ENCODE data around the gene IPO5.
"Not testable (repeated sequence)": the region's sequence is repeated elsewhere in the genome, so short reads cannot be mapped to it uniquely, and the experiment has no call there.

The IPO5 gene

GRCh38 chr13:97948041-97948440, 5.4 kb upstream of the IPO5 start:
- H3K27ac ChIP-seq (ENCODE audit: low read depth in 2 of 2, low read length in 2 of 2) = no peak overlapping the region
- H3K4me1 ChIP-seq (ENCODE audit: control insufficient read depth in 2 of 2, insufficient read depth in 2 of 2, low read length in 2 of 2) = no peaks in the 10 kb centered on the region
- H3K36me3 ChIP-seq (ENCODE audit: control insufficient read depth in 2 of 2, insufficient read depth in 2 of 2, low read length in 2 of 2) = no peaks in the 10 kb centered on the region
- no peak overlapping the region for H3K9ac ChIP-seq (ENCODE audit: low read depth in 1 of 2, low read length in 2 of 2)
- H3K9me3 ChIP-seq (ENCODE audit: control insufficient read depth in 2 of 2, low read length in 2 of 2) = no peaks in the 10 kb centered on the region
- no peak overlapping the region for H3K4me3 ChIP-seq (ENCODE audit: low read length in 2 of 2)
- no peaks in the 10 kb centered on the region for H3K27me3 ChIP-seq (ENCODE audit: control insufficient read depth in 2 of 2, insufficient read depth in 2 of 2, low read length in 2 of 2)

- H3K36me3 ChIP-seq (ENCODE audit: control insufficient read depth in 2 of 2, insufficient read depth in 2 of 2, low read length in 2 of 2); H3K4me3 ChIP-seq (ENCODE audit: low read length in 2 of 2); H3K9me3 ChIP-seq (ENCODE audit: control insufficient read depth in 2 of 2, low read length in 2 of 2); H3K4me1 ChIP-seq (ENCODE audit: control insufficient read depth in 2 of 2, insufficient read depth in 2 of 2, low read length in 2 of 2); H3K9ac ChIP-seq (ENCODE audit: low read depth in 1 of 2, low read length in 2 of 2); H3K27ac ChIP-seq (ENCODE audit: low read depth in 2 of 2, low read length in 2 of 2); H3K27me3 ChIP-seq (ENCODE audit: control insufficient read depth in 2 of 2, insufficient read depth in 2 of 2, low read length in 2 of 2): not testable (repeated sequence)
Observed at GRCh38 chr13:97949316-97949715, 4.2 kb upstream of the IPO5 start.

GRCh38 chr13:97951376-97951775, 2.1 kb upstream of the IPO5 start:
- no peak overlapping the region for H3K9ac ChIP-seq (ENCODE audit: low read depth in 1 of 2, low read length in 2 of 2)
- no peaks in the 10 kb centered on the region for H3K4me1 ChIP-seq (ENCODE audit: control insufficient read depth in 2 of 2, insufficient read depth in 2 of 2, low read length in 2 of 2)
- no peaks in the 10 kb centered on the region for H3K9me3 ChIP-seq (ENCODE audit: control insufficient read depth in 2 of 2, low read length in 2 of 2)
- H3K27ac ChIP-seq (ENCODE audit: low read depth in 2 of 2, low read length in 2 of 2) = no peak overlapping the region
- H3K4me3 ChIP-seq (ENCODE audit: low read length in 2 of 2) = no peak overlapping the region
- H3K27me3 ChIP-seq (ENCODE audit: control insufficient read depth in 2 of 2, insufficient read depth in 2 of 2, low read length in 2 of 2) = no peaks in the 10 kb centered on the region
- no peaks in the 10 kb centered on the region for H3K36me3 ChIP-seq (ENCODE audit: control insufficient read depth in 2 of 2, insufficient read depth in 2 of 2, low read length in 2 of 2)

GRCh38 chr13:97952831-97953230, 644 bp upstream of the IPO5 start:
- H3K4me3 ChIP-seq (ENCODE audit: low read length in 2 of 2); H3K27ac ChIP-seq (ENCODE audit: low read depth in 2 of 2, low read length in 2 of 2); H3K4me1 ChIP-seq (ENCODE audit: control insufficient read depth in 2 of 2, insufficient read depth in 2 of 2, low read length in 2 of 2); H3K36me3 ChIP-seq (ENCODE audit: control insufficient read depth in 2 of 2, insufficient read depth in 2 of 2, low read length in 2 of 2); H3K9me3 ChIP-seq (ENCODE audit: control insufficient read depth in 2 of 2, low read length in 2 of 2); H3K27me3 ChIP-seq (ENCODE audit: control insufficient read depth in 2 of 2, insufficient read depth in 2 of 2, low read length in 2 of 2); H3K9ac ChIP-seq (ENCODE audit: low read depth in 1 of 2, low read length in 2 of 2): not testable (repeated sequence)

- Histone ChIP-seq H3K27me3 (ENCODE audit: control insufficient read depth in 2 of 2, insufficient read depth in 2 of 2, low read length in 2 of 2) (no peaks in the 10 kb centered on the region), H3K9me3 (ENCODE audit: control insufficient read depth in 2 of 2, low read length in 2 of 2) (no peaks in the 10 kb centered on the region), H3K9ac (ENCODE audit: low read depth in 1 of 2, low read length in 2 of 2) (no peak overlapping the region), H3K4me1 (ENCODE audit: control insufficient read depth in 2 of 2, insufficient read depth in 2 of 2, low read length in 2 of 2) (no peaks in the 10 kb centered on the region), H3K4me3 (ENCODE audit: low read length in 2 of 2) (no peak overlapping the region), H3K27ac (ENCODE audit: low read depth in 2 of 2, low read length in 2 of 2) (no peak overlapping the region), H3K36me3 (ENCODE audit: control insufficient read depth in 2 of 2, insufficient read depth in 2 of 2, low read length in 2 of 2) (no peaks in the 10 kb centered on the region)
Observed at GRCh38 chr13:97961340-97961739, 7.9 kb downstream of the IPO5 start.

GRCh38 chr13:97962887-97963286, 9.4 kb downstream of the IPO5 start:
- Histone ChIP-seq H3K9ac (ENCODE audit: low read depth in 1 of 2, low read length in 2 of 2) (no peak overlapping the region), H3K4me3 (ENCODE audit: low read length in 2 of 2) (no peak overlapping the region), H3K27ac (ENCODE audit: low read depth in 2 of 2, low read length in 2 of 2) (no peak overlapping the region), H3K36me3 (ENCODE audit: control insufficient read depth in 2 of 2, insufficient read depth in 2 of 2, low read length in 2 of 2) (no peaks in the 10 kb centered on the region), H3K9me3 (ENCODE audit: control insufficient read depth in 2 of 2, low read length in 2 of 2) (no peaks in the 10 kb centered on the region), H3K4me1 (ENCODE audit: control insufficient read depth in 2 of 2, insufficient read depth in 2 of 2, low read length in 2 of 2) (no peaks in the 10 kb centered on the region), H3K27me3 (ENCODE audit: control insufficient read depth in 2 of 2, insufficient read depth in 2 of 2, low read length in 2 of 2) (no peaks in the 10 kb centered on the region)

- Histone ChIP-seq H3K4me1 (ENCODE audit: control insufficient read depth in 2 of 2, insufficient read depth in 2 of 2, low read length in 2 of 2) (no peaks in the 10 kb centered on the region), H3K36me3 (ENCODE audit: control insufficient read depth in 2 of 2, insufficient read depth in 2 of 2, low read length in 2 of 2) (no peaks in the 10 kb centered on the region), H3K27ac (ENCODE audit: low read depth in 2 of 2, low read length in 2 of 2) (no peak overlapping the region), H3K4me3 (ENCODE audit: low read length in 2 of 2) (no peak overlapping the region), H3K9me3 (ENCODE audit: control insufficient read depth in 2 of 2, low read length in 2 of 2) (no peaks in the 10 kb centered on the region), H3K9ac (ENCODE audit: low read depth in 1 of 2, low read length in 2 of 2) (no peak overlapping the region), H3K27me3 (ENCODE audit: control insufficient read depth in 2 of 2, insufficient read depth in 2 of 2, low read length in 2 of 2) (no peaks in the 10 kb centered on the region)
Observed at GRCh38 chr13:97967226-97967625, 13.8 kb downstream of the IPO5 start.

- Histone ChIP-seq H3K36me3 (ENCODE audit: control insufficient read depth in 2 of 2, insufficient read depth in 2 of 2, low read length in 2 of 2) (no peaks in the 10 kb centered on the region), H3K27ac (ENCODE audit: low read depth in 2 of 2, low read length in 2 of 2) (no peak overlapping the region), H3K9me3 (ENCODE audit: control insufficient read depth in 2 of 2, low read length in 2 of 2) (no peaks in the 10 kb centered on the region), H3K4me3 (ENCODE audit: low read length in 2 of 2) (no peak overlapping the region), H3K27me3 (ENCODE audit: control insufficient read depth in 2 of 2, insufficient read depth in 2 of 2, low read length in 2 of 2) (no peaks in the 10 kb centered on the region), H3K4me1 (ENCODE audit: control insufficient read depth in 2 of 2, insufficient read depth in 2 of 2, low read length in 2 of 2) (no peaks in the 10 kb centered on the region), H3K9ac (ENCODE audit: low read depth in 1 of 2, low read length in 2 of 2) (no peak overlapping the region)
Observed at GRCh38 chr13:97967948-97968347, 14.5 kb downstream of the IPO5 start.

GRCh38 chr13:97971519-97971918, 18.0 kb downstream of the IPO5 start:
- no peaks in the 10 kb centered on the region for H3K9me3 ChIP-seq (ENCODE audit: control insufficient read depth in 2 of 2, low read length in 2 of 2)
- H3K9ac ChIP-seq (ENCODE audit: low read depth in 1 of 2, low read length in 2 of 2) = no peak overlapping the region
- H3K27ac ChIP-seq (ENCODE audit: low read depth in 2 of 2, low read length in 2 of 2) = no peak overlapping the region
- no peak overlapping the region for H3K4me3 ChIP-seq (ENCODE audit: low read length in 2 of 2)
- peaks cover 0 to 3% of the 10 kb centered on the region in 2 donors for H3K4me1 ChIP-seq (ENCODE audit: control insufficient read depth in 2 of 2, insufficient read depth in 2 of 2, low read length in 2 of 2)
- H3K36me3 ChIP-seq (ENCODE audit: control insufficient read depth in 2 of 2, insufficient read depth in 2 of 2, low read length in 2 of 2) = no peaks in the 10 kb centered on the region
- H3K27me3 ChIP-seq (ENCODE audit: control insufficient read depth in 2 of 2, insufficient read depth in 2 of 2, low read length in 2 of 2) = no peaks in the 10 kb centered on the region

- Histone ChIP-seq H3K9ac (ENCODE audit: low read depth in 1 of 2, low read length in 2 of 2) (no peak overlapping the region), H3K27me3 (ENCODE audit: control insufficient read depth in 2 of 2, insufficient read depth in 2 of 2, low read length in 2 of 2) (no peaks in the 10 kb centered on the region), H3K4me1 (ENCODE audit: control insufficient read depth in 2 of 2, insufficient read depth in 2 of 2, low read length in 2 of 2) (peaks cover 6 to 10% of the 10 kb centered on the region in 2 donors), H3K4me3 (ENCODE audit: low read length in 2 of 2) (no peak overlapping the region), H3K27ac (ENCODE audit: low read depth in 2 of 2, low read length in 2 of 2) (no peak overlapping the region), H3K9me3 (ENCODE audit: control insufficient read depth in 2 of 2, low read length in 2 of 2) (no peaks in the 10 kb centered on the region), H3K36me3 (ENCODE audit: control insufficient read depth in 2 of 2, insufficient read depth in 2 of 2, low read length in 2 of 2) (no peaks in the 10 kb centered on the region)
Observed at GRCh38 chr13:97974773-97975172, 21.3 kb downstream of the IPO5 start.

- Histone ChIP-seq H3K27ac (ENCODE audit: low read depth in 2 of 2, low read length in 2 of 2) (peak overlapping the region; percentile 75 to 85), H3K36me3 (ENCODE audit: control insufficient read depth in 2 of 2, insufficient read depth in 2 of 2, low read length in 2 of 2) (no peaks in the 10 kb centered on the region), H3K4me1 (ENCODE audit: control insufficient read depth in 2 of 2, insufficient read depth in 2 of 2, low read length in 2 of 2) (peaks cover 6 to 10% of the 10 kb centered on the region in 2 donors), H3K9me3 (ENCODE audit: control insufficient read depth in 2 of 2, low read length in 2 of 2) (no peaks in the 10 kb centered on the region), H3K27me3 (ENCODE audit: control insufficient read depth in 2 of 2, insufficient read depth in 2 of 2, low read length in 2 of 2) (no peaks in the 10 kb centered on the region), H3K9ac (ENCODE audit: low read depth in 1 of 2, low read length in 2 of 2) (peak overlapping the region; percentile 74 to 77), H3K4me3 (ENCODE audit: low read length in 2 of 2) (peak overlapping the region; percentile 79 to 85)
Observed at GRCh38 chr13:97975280-97975847, 21.9 kb downstream of the IPO5 start.
